Hematopoietic multipotent progenitor cell (in vitro differentiated cells): ENCODE measurements around the gene RAG2. TPM values are rescaled to one million over a fixed set of nuclear protein-coding genes. Genes with fewer than 3 reads are reported as not detected.
"Not testable (repeated sequence)": the region's sequence is repeated elsewhere in the genome, so short reads cannot be mapped to it uniquely, and the experiment has no call there.

ENCODE experiments used
- DNase-seq, 3 donors: peaks; one replicate each; pipeline ENCODE4 v3.0.0-alpha.2; 2011 to 2015; ENCODE audit warnings: low read depth in 2 of 3, low spot score in 2 of 3
- total RNA-seq: library from RNA; depleted of rRNA; stranded (reverse); fragments of >200 nt; gene quantifications from one replicate; pipeline ENCODE4 v1.2.3, GENCODE V29; 2012

Gene RAG2
- total RNA-seq, 1 donor, result 0.27 TPM

DNA sequence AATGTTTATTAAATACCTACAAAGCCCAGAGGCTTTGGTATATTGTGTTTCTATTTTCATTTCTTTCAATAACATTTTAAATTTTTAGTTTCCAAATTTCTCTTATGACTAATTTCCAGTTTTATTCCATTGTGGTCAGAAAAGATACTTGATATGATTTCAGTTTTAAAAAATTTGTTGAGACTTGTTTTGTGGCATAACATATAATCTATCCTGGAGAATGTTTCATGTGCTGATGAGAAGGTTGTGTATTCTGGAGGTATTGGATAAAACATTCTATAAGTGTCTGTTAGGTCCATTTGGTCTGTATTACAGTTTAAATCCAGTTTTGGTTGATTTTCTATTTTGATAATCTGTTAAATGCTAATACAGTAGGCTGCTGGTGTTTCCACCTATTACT, 40.0 kb downstream of the RAG2 start:
- no peak for DNase-seq

DNA sequence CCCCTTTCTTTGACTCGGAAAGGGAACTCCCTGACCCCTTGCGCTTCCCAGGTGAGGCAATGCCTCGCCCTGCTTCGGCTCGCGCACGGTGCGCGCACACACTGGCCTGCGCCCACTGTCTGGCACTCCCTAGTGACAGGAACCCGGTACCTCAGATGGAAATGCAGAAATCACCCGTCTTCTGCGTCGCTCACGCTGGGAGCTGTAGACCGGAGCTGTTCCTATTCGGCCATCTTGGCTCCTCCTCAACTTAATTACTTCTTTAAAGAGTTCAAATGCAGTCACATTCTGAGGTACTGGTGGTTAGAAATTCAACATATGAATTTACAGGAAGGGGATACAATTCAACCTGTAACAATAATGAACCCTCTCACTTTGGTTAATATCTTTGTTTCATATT, 40.6 kb downstream of the RAG2 start:
- not testable (repeated sequence) for DNase-seq

DNA sequence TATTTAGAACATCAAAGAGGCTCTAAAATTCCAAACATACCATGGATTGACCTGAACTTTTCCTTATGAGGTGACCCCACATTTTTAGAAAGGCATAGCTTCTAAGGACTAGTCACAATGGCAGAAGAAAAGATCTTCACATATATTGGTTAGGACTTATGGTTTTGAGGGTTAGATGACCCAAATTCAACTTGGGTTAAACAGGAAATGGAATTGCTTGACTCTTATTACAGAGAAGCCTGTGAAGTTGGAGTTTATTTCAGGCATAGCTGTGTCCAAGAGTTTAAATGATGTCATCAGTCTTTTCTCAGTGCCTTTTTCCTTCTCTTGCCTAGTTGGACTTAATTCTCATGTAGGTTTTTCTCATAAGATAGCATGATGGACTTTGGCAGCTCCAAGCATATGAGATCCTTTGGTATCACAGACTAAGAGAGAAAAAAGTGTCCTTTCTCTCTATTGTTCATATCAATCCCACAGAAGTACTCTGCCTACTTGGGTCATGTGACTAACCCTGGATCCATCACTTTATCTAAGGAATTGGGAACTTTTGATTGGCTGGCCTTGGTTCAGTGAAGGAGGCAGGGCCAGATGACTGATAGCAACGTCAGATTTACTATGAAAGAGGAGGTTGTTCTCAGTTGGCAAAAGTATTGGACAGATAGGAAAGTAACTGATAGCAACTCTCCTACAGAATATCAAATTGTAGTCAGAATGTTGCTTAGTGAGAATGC, 47.5 kb downstream of the RAG2 start:
- no peak for DNase-seq

Other genes starting within 250 kb of the RAG2 start
- gene TRAF6, start 88.0 kb downstream of the RAG2 start, total RNA-seq, result 11.3 TPM
- 1.3 TPM for gene RAG1, start 30.2 kb downstream of the RAG2 start, total RNA-seq
- gene IFTAP, start 3.7 kb downstream of the RAG2 start, total RNA-seq, result 12.1 TPM